ENCODE results near the gene ARHGEF3. TPM values are rescaled to one million over a fixed set of nuclear protein-coding genes. Genes with fewer than 3 reads are reported as not detected.
"Not testable (repeated sequence)": the region's sequence is repeated elsewhere in the genome, so short reads cannot be mapped to it uniquely, and the experiment has no call there.

The ARHGEF3 gene
- polyA plus RNA-seq, 4 donors: 79.1 to 94.4 (median 89.7) TPM

DNA sequence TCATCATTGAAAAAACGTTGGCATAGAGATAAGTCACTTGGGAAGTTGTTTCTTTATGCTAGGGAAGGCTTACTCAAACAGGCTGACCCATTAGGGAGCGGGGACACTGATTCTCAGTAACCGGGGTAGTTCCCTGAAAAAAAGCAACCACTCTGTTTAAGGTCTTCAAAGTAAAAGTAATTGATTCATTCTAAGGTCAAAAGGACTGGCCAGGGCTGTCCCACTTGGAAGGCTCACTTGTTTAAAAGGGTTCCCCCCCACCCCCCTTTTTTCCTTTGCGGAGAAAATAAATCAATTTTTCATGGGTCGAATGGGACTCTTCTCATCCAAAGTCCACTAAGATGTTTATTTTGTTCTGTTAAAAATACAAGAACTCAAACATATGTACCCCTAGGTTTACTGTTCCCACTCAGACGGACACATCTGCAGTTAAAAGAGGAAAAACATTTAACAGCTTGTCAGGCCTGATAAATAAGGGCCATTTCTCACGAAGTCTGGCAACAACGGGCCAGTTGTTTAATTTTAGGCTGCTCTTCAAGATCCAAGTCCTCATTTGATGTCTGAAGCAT lies 53.0 kb downstream of the ARHGEF3 start:
- DNase-seq (ENCODE audit: low read depth in 4 of 4, low spot score in 3 of 4): no peak

- no peak for DNase-seq (ENCODE audit: low read depth in 4 of 4, low spot score in 3 of 4)
Measured at GRCh38 chr3:56747150-56747549, 54.6 kb downstream of the ARHGEF3 start.

- no peak for DNase-seq (ENCODE audit: low read depth in 4 of 4, low spot score in 3 of 4)
Measured at GRCh38 chr3:56744016-56744415, 57.7 kb downstream of the ARHGEF3 start.

- DNase-seq (ENCODE audit: low read depth in 4 of 4, low spot score in 3 of 4): no peak
Measured at GRCh38 chr3:56742887-56743286, 58.9 kb downstream of the ARHGEF3 start.

GRCh38 chr3:56739036-56739435 lies 62.7 kb downstream of the ARHGEF3 start:
- DNase-seq (ENCODE audit: low read depth in 4 of 4, low spot score in 3 of 4): no peak

GRCh38 chr3:56737006-56737405 lies 64.7 kb downstream of the ARHGEF3 start:
- DNase-seq (ENCODE audit: low read depth in 4 of 4, low spot score in 3 of 4): no peak

DNA sequence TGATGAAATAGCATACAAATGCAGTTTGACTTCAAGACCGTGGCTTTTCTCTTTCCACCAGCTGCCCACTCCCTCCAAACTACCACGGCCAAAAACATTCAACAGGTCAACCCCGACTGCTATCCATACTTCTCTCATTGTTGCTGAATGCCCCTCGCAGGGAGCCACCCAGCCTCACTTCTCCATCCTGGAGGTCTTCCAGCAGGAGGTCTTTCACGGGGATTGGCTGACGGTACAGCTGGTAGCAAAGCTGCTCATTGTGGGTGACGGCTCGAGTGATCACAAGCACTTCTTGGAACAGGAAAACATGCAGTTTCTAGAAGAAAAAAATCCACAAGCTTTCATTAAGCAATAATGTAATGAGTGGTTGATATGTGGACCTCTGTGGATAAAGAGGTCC lies 69.6 kb downstream of the ARHGEF3 start:
- no peak for DNase-seq (ENCODE audit: low read depth in 4 of 4, low spot score in 3 of 4)

- no peak for DNase-seq (ENCODE audit: low read depth in 4 of 4, low spot score in 3 of 4)
Measured at GRCh38 chr3:56725175-56725574, 76.6 kb downstream of the ARHGEF3 start.

- peak in 1 of 4 donors; percentile 61 for DNase-seq (ENCODE audit: low read depth in 4 of 4, low spot score in 3 of 4)
Measured at GRCh38 chr3:56724676-56725075, 77.1 kb downstream of the ARHGEF3 start.

DNA sequence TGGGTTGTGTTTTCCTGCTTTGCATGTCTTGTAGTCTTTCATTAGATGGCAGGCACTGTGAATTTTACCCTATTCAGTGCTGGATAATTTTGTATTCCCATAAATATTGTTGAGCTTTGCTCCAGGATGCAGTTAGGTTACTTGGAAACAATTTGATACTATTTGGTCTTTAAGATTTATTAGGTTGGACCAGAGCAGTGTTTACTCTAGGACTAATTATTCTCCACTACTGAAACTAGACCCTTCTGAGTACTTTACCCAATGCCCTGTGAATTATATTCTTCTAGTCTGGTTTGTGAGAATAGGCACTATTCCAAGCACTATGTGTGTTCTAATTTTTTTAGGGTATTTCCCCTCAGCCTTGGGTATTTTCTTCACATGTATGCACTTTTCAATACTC lies 80.9 kb downstream of the ARHGEF3 start:
- DNase-seq (ENCODE audit: low read depth in 4 of 4, low spot score in 3 of 4): no peak

DNA sequence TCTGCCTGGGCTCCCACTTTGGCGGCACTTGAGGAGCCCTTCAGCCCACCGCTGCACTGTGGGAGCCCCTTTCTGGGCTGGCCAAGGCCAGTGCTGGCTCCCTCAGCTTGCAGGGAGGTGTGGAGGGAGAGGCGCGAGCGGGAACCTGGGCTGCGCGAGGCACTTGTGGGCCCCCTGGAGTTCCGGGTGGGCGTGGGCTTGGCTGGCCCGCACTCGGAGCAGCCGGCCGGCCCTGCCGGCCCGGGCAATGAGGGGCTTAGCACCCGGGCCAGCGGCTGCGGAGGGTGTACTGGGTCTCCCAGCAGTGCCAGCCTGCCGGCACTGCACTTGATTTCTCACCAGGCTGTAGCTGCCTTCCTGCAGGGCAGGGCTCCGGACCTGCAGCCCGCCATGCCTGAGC lies 82.9 kb downstream of the ARHGEF3 start:
- not testable (repeated sequence) for DNase-seq (ENCODE audit: low read depth in 4 of 4, low spot score in 3 of 4)

- DNase-seq (ENCODE audit: low read depth in 4 of 4, low spot score in 3 of 4): no peak
Measured at GRCh38 chr3:56711344-56711743, 90.4 kb downstream of the ARHGEF3 start.

DNA sequence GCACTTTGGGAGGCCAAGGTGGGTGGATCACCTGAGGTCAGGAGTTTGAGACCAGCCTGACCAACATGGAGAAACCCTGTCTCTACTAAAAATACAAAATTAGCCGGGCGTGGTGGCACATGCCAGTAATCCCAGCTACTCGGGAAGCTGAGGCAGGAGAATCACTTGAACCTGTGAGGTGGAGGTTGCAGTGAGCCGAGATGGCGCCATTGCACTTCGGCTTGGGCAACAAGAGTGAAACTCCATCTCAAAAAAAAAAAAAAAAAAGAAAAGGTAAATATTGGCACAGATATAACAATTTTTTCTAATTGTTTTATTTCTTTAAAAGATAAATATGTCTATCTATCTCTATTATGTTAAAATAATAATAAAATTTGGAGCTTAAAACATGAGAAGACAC lies 94.3 kb downstream of the ARHGEF3 start:
- not testable (repeated sequence) for DNase-seq (ENCODE audit: low read depth in 4 of 4, low spot score in 3 of 4)

DNA sequence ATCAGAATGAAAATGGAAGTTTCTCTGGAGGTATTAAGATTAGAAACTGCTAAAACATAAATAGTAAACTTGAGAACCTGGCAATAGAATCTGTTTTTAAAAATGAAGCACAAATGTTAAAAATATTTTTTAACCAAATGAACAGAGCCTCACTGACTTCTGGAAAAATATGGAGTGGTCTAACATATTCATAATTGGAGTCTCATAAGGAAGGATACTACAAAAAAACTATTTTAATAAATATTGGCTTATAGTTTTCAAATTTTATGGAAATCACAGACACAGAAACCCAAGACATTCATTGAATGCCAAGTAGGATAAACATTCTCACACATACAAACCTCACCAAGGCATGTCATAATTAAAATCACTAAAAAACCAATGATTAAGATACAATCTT lies 95.1 kb downstream of the ARHGEF3 start:
- DNase-seq (ENCODE audit: low read depth in 4 of 4, low spot score in 3 of 4): no peak

DNA sequence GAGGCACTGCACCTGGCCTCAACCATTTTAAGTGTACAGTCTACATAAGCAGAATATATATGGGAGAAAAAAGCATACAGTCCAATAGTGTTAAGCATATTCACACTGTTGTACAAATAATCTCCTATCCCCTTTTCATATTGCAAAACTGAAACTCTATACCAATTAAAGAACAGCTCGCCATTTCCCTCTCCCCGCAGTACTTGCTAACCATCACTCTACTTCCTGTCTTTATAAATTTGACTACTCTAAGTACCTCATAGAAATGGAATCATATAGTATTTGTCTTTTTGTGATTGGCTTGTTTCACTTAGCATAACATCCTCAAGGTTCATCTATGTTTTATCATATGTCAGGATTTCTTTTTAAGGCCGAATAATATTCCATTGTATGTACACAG lies 97.0 kb downstream of the ARHGEF3 start:
- no peak for DNase-seq (ENCODE audit: low read depth in 4 of 4, low spot score in 3 of 4)

GRCh38 chr3:56702490-56703315 lies 99.0 kb downstream of the ARHGEF3 start:
- DNase-seq (ENCODE audit: low read depth in 4 of 4, low spot score in 3 of 4): peak; percentile 55 to 63 (median 56)

DNA sequence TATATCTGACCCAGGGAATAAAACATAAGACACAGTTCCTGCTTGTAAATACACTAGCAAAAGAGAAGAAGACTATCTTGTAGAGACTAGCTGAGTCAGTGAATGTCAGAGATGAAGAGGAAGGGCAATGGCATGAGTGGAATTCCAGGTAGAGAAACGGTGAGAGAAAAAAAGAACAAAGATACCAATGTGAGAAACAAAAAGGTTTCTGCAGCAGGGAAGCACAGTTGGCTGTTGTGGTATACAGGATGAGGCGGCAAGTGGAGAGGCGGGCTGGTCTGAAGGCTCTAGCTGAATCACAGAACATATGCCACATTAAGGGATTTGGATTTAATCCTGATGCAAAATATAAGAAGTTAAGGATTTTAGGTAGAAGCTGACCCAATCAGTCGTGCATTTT lies 101.6 kb downstream of the ARHGEF3 start:
- no peak for DNase-seq (ENCODE audit: low read depth in 4 of 4, low spot score in 3 of 4)

DNA sequence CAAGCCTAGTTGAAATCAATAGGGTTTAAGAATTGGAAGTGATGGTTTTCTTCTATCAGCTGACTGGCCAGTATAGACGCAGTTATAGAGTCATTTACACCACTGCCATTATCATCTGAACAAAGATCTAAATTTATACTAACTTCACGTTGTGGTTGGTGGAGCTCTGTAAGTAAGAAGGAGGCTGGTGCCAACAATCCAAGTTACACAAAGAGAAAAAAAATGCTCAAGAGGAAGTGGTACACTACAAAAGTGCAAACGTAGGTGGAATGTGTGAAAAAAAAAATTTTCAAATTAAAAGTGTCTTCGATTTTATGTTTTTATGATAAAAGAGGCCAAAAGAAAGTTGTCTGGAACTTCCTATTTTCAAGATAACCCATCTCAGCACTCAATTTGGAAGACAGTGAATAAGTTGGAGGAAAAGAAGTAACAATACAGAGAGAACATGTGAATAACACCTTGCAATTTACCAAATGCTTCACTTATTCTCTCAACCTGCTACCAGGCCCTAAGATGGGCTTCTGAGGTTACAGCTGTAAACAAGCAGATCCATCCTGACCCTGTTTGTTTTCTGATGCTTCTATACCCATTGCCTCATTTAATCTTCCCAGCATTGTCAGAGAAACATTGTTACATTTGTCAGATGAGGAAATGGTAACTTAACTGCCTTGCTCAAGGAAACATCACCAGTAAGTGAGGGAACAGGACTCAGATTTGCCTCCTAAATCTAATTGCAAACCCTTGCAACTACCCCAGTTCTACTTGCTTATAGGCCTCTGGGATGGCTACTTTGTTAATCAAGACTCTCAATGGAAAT lies 106.7 kb downstream of the ARHGEF3 start:
- DNase-seq (ENCODE audit: low read depth in 4 of 4, low spot score in 3 of 4): no peak

GRCh38 chr3:56693750-56694149 lies 108.0 kb downstream of the ARHGEF3 start:
- no peak for DNase-seq (ENCODE audit: low read depth in 4 of 4, low spot score in 3 of 4)

DNA sequence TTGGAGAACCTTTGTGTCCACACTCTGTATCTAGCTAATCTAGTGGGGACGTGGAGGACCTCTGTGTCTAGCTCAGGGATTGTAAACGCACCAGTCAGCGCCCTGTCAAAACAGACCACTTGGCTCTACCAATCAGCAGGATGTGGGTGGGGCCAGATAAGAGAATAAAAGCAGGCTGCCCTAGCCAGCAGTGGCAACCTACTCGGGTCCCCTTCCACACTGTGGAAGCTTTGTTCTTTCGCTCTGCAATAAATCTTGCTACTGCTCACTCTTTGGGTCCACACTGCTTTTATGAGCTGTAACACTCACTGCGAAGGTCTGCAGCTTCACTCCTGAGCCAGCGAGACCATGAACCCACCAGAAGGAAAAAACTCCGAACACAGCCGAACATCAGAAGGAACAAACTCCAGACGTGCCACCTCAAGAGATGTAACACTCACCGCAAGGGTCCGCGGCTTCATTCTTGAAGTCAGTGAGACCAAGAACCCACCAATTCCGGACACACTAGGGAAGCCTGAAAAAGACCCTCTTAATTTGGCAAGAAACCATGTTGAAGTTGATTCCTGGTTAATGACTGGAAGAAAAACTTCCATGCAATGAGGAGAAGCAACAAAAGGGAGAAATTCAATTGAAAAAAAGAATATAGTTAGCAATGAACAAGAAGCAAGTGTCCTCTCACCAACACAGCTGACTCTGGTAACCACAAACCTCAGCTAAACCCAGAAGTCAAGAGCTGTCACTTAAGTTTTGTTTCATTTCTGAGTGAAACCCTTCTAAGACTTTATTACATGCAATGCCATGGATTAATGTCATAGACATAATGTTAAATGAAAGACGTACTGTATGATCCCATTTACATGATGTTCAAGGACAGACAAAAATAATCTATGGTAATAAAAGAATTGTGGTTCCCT lies 109.0 kb downstream of the ARHGEF3 start:
- not testable (repeated sequence) for DNase-seq (ENCODE audit: low read depth in 4 of 4, low spot score in 3 of 4)

Data from right renal pelvis (tissue), 4 donors.